BLaER1 (cell line): ENCODE measurements around the gene MFAP2.
"Not testable (repeated sequence)": the region's sequence is repeated elsewhere in the genome, so short reads cannot be mapped to it uniquely, and the experiment has no call there.

ENCODE experiments used
- H3K27ac ChIP-seq: shearing (Covaris generic); formaldehyde crosslinking; 2 replicates; pipeline ENCODE4 v1.8.1; 2022
- H3K27me3 ChIP-seq: shearing (Covaris generic); formaldehyde crosslinking; 2 replicates; pipeline ENCODE4 v1.8.1; 2022
- H3K36me3 ChIP-seq: shearing (Covaris generic); formaldehyde crosslinking; 2 replicates; pipeline ENCODE4 v1.8.1; 2022
- H3K4me1 ChIP-seq: shearing (Covaris generic); formaldehyde crosslinking; 2 replicates; pipeline ENCODE4 v1.8.1; 2022
- H3K4me2 ChIP-seq: shearing (Covaris generic); formaldehyde crosslinking; 2 replicates; pipeline ENCODE4 v1.8.1; 2022
- H3K4me3 ChIP-seq: shearing (Covaris generic); formaldehyde crosslinking; 2 replicates; pipeline ENCODE4 v1.8.1; 2022
- H3K9ac ChIP-seq: shearing (Covaris generic); formaldehyde crosslinking; 2 replicates; pipeline ENCODE4 v1.8.1; 2022
- H3K9me3 ChIP-seq: shearing (Covaris generic); formaldehyde crosslinking; 2 replicates; pipeline ENCODE4 v1.8.1; 2022
- H4K20me1 ChIP-seq: shearing (Covaris generic); formaldehyde crosslinking; 2 replicates; pipeline ENCODE4 v1.8.1; 2022
- Cebpa-rat ChIP-seq: shearing (Covaris generic); IDR thresholded peaks from 2 replicates; pipeline ENCODE4 v1.8.1; 2022

MFAP2 gene

GRCh38 chr1:16938351-16939321, 41.8 kb downstream of the MFAP2 start:
- Histone ChIP-seq H4K20me1 (no peaks in the 10 kb centered on the region), H3K36me3 (peaks cover 24% of the 10 kb centered on the region; the same call in 1 of the 2 replicates), H3K4me3 (no peak overlapping the region), H3K9ac (no peak overlapping the region), H3K4me2 (no peak overlapping the region), H3K27me3 (no peaks in the 10 kb centered on the region), H3K4me1 (peaks cover 3% of the 10 kb centered on the region), H3K9me3 (no peaks in the 10 kb centered on the region), H3K27ac (no peak overlapping the region)
- TF ChIP-seq Cebpa-rat, result no peak

DNA sequence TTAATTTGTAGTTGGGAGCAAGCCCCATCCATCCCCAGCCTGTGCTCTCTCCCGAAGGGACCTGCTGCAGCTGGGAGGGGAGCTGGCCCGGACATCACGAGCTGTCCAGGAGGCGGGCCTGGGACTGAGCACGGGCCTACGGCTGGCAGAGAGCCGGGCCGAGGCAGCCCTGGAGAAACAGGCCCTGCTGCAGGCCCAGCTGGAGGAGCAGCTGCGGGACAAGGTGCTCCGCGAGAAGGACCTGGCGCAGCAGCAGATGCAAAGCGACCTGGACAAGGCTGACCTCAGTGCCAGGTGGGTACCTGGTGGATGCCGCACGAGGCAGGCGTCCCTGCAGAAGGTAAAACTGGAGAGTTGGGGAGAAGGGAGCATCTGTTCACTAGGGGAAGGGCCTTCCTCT, 43.8 kb downstream of the MFAP2 start:
- not testable (repeated sequence) for H3K27ac ChIP-seq, H3K4me3 ChIP-seq, H3K9ac ChIP-seq, H3K4me2 ChIP-seq, H4K20me1 ChIP-seq, H3K27me3 ChIP-seq, H3K9me3 ChIP-seq, H3K4me1 ChIP-seq
- H3K36me3 ChIP-seq, result peaks cover 24% of the 10 kb centered on the region; the same call in 1 of the 2 replicates

DNA sequence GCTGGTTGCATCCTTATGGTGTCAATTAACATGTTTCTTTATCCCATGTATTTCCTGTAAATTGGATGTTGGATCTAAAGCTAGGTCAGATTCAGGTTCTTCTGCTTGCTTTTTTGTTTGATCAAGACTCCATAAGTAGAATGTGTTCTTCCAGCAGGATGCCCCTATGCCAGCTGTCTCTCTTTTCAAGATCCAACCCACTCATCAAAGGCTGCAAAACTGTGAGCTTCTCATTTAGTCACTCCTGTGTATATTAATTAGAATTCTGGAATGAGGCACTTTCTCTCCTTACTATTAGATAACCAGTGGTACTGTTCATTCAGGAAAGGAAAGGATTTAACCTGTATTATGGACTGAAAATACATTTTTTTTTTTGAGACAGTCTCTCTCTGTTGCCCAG, 46.5 kb downstream of the MFAP2 start:
- not testable (repeated sequence) for H3K27me3 ChIP-seq, H3K4me2 ChIP-seq, H3K9me3 ChIP-seq, H3K9ac ChIP-seq, H3K27ac ChIP-seq, H3K4me3 ChIP-seq
- H3K4me1 ChIP-seq, result peaks cover 15% of the 10 kb centered on the region
- H4K20me1 ChIP-seq, result peaks cover 13% of the 10 kb centered on the region
- H3K36me3 ChIP-seq, result peaks cover 24% of the 10 kb centered on the region; the same call in 1 of the 2 replicates

GRCh38 chr1:16931206-16931934, 49.0 kb downstream of the MFAP2 start:
- H3K4me3 ChIP-seq, H3K9me3 ChIP-seq, H3K4me2 ChIP-seq, H3K27me3 ChIP-seq, H3K27ac ChIP-seq, H3K36me3 ChIP-seq, H3K9ac ChIP-seq: not testable (repeated sequence)
- Histone ChIP-seq H3K4me1 (peaks cover 37% of the 10 kb centered on the region), H4K20me1 (peaks cover 17% of the 10 kb centered on the region)

- H3K27ac ChIP-seq, result peak overlapping the region; percentile 24; the same call in 1 of the 2 replicates
- H3K9me3 ChIP-seq, H3K9ac ChIP-seq, H3K36me3 ChIP-seq, H3K4me3 ChIP-seq, H3K27me3 ChIP-seq: not testable (repeated sequence)
- H4K20me1 ChIP-seq, result peaks cover 37% of the 10 kb centered on the region
- H3K4me1 ChIP-seq, result peaks cover 53% of the 10 kb centered on the region
- peak overlapping the region; percentile 63 for H3K4me2 ChIP-seq
Observed at GRCh38 chr1:16929146-16930041, 51.0 kb downstream of the MFAP2 start.

DNA sequence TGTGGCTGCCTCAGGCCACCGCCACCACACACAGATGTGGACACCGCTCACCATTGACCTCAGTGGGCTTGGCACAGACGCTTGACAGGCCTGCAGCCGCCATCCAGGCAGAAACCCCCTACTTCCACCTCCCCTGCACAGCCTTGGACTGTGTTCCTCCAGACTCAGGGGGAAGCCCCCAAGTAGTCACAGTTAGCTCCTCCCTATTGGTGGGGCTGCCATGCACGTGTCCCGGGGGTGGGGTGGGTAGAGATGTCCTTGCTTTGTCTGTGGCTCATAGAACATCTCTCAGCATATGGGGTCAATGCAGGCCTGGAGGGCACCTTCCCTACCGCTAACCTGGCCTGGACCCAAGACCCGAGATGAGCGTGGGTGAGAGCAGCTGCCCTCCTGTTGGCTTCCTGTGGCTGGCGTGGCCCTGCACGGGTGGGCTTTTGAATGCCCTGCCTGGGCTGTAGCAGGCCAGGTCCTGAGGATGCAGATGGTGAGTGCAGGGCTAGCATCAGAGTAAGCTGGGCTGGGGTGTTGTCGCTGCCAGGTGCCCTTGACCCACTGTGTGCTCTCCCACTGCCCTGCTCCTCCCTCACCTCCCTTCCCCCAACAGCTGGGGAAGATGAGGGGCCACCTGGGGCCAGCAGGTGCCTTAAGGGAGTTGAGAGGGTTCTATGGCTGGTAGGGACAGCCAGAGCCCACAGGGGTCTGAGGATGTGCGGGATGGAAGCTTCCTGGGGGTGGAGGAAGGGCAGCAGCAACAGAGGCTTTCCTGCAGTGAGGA, 52.5 kb downstream of the MFAP2 start:
- Histone ChIP-seq H3K9ac (no peak overlapping the region), H3K27ac (no peak overlapping the region), H3K9me3 (no peaks in the 10 kb centered on the region), H3K4me3 (no peak overlapping the region), H4K20me1 (peaks cover 44% of the 10 kb centered on the region), H3K4me2 (peak overlapping the region; percentile 49), H3K4me1 (peaks cover 53% of the 10 kb centered on the region), H3K36me3 (no peaks in the 10 kb centered on the region), H3K27me3 (no peaks in the 10 kb centered on the region)
- no peak for TF ChIP-seq Cebpa-rat

DNA sequence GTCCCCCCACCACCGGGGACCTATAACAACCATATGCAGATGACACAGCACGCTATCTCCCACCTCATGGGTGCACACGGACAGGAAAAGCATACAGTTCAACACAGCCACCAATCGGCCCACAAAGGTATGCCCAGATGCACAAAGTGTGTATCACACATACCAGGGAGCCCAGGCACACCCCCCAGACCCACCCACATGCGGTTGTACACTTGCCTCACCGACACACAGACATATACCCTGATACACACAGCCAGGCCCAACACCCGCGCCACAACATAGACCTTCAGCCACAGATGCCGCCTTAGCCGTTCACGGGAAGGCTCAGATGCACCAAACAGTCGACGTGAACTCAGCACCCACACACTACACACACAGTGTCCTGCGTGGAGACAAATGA, 53.2 kb downstream of the MFAP2 start:
- Histone ChIP-seq H3K4me2 (peak overlapping the region; percentile 49; the same call in 1 of the 2 replicates), H3K27ac (no peak overlapping the region), H3K9ac (no peak overlapping the region), H3K36me3 (no peaks in the 10 kb centered on the region), H3K27me3 (no peaks in the 10 kb centered on the region), H3K9me3 (no peaks in the 10 kb centered on the region), H3K4me1 (peaks cover 57% of the 10 kb centered on the region), H4K20me1 (peaks cover 50% of the 10 kb centered on the region), H3K4me3 (no peak overlapping the region)
- no peak for TF ChIP-seq Cebpa-rat

GRCh38 chr1:16926491-16927073, 53.8 kb downstream of the MFAP2 start:
- Histone ChIP-seq H3K4me2 (peak overlapping the region; percentile 49), H3K36me3 (no peaks in the 10 kb centered on the region), H3K27me3 (no peaks in the 10 kb centered on the region), H3K27ac (no peak overlapping the region), H3K9ac (no peak overlapping the region), H3K4me1 (peaks cover 64% of the 10 kb centered on the region), H3K4me3 (no peak overlapping the region), H4K20me1 (peaks cover 52% of the 10 kb centered on the region), H3K9me3 (no peaks in the 10 kb centered on the region)
- no peak for TF ChIP-seq Cebpa-rat
